ENCODE data around the gene METTL26. TPM values are rescaled to one million over a fixed set of nuclear protein-coding genes. Genes with fewer than 3 reads are reported as not detected.

Gene METTL26
- total RNA-seq, 1 donor from 2014 or later: 75.3 TPM

DNA sequence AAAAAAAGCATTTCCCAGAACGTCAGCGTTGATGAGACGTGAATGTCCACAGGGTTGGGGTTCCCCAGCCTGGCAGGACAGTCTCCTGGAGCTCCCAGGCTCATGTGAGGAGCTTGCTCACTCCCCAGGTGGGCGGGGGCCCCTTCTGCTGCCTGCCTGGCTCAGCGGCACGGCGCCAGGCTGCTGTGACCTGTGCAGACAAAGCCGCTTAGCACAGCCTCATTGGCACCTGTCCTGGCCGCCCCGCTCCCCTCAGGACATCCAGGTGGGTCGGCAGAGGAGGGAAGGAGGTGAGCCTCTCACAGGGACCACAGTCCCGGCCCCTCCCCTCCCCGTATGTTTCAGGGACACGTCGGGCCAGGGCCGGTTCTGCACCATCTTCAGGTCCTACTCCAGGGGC, 18.2 kb downstream of the METTL26 start:
- Mint-ChIP-seq H3K36me3 (ENCODE audit: low read depth) (peaks cover 13% of the 10 kb centered on the region), H3K4me1 (peaks cover 8% of the 10 kb centered on the region), H3K9me3 (peaks cover 2% of the 10 kb centered on the region), H3K4me3 (no peak overlapping the region), H3K27ac (ENCODE audit: unreplicated experiment) (no peak overlapping the region), H3K27me3 (ENCODE audit: low read depth) (no peaks in the 10 kb centered on the region)
- TF ChIP-seq, protein P1, sequence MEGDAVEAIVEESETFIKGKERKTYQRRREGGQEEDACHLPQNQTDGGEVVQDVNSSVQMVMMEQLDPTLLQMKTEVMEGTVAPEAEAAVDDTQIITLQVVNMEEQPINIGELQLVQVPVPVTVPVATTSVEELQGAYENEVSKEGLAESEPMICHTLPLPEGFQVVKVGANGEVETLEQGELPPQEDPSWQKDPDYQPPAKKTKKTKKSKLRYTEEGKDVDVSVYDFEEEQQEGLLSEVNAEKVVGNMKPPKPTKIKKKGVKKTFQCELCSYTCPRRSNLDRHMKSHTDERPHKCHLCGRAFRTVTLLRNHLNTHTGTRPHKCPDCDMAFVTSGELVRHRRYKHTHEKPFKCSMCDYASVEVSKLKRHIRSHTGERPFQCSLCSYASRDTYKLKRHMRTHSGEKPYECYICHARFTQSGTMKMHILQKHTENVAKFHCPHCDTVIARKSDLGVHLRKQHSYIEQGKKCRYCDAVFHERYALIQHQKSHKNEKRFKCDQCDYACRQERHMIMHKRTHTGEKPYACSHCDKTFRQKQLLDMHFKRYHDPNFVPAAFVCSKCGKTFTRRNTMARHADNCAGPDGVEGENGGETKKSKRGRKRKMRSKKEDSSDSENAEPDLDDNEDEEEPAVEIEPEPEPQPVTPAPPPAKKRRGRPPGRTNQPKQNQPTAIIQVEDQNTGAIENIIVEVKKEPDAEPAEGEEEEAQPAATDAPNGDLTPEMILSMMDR (conservative IDR thresholded peaks at IDR 0.05): no peak
- no peak for DNase-seq (ENCODE audit: low read depth, low spot score)

DNA sequence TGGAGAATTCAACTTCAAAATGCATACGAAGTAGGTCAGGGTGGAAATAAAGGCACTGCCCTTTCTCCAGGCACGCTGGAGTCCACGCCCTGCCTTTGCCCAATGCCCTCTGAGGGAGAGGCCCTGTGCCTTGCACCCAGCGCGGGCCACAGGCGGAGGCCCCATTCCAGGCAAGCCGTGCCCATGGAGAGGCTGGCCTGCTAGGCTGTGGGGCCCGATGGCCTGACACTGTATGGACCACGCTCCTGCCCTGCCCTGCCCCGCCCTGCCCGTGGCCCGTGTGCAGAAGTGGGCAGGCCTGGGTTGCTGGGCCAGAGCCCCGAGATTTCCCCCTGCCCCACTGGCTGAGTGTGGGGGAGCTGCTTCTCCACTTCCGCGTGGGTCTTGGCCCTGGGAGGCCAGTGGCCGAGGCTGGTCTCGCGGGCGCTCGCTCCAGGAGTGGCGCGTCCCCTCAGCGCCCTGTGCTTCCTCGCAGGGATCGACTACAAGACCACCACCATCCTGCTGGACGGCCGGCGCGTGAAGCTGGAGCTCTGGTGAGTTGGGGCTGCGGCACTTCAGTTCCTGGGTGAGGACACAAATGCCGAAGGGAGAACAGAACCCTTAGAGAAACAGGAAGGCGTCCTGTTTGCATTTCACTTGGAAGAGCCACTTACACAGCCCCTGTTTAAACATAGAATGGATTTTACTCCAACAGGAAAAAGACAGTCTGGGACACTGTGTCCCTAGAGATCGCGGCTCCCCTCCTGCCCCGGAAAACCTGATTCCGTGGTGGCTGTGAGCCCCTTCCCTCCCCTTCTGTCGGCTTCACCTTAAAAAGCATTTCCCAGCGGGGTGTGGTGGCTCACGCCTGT, 19.1 kb downstream of the METTL26 start:
- H3K9me3 Mint-ChIP-seq: peaks cover 2% of the 10 kb centered on the region
- no peaks in the 10 kb centered on the region for H3K27me3 Mint-ChIP-seq (ENCODE audit: low read depth)
- no peak overlapping the region for H3K4me3 Mint-ChIP-seq
- no peak for DNase-seq (ENCODE audit: low read depth, low spot score)
- peaks cover 13% of the 10 kb centered on the region for H3K36me3 Mint-ChIP-seq (ENCODE audit: low read depth)
- H3K4me1 Mint-ChIP-seq: peaks cover 6% of the 10 kb centered on the region
- no peak overlapping the region for H3K27ac Mint-ChIP-seq (ENCODE audit: unreplicated experiment)
- TF ChIP-seq, protein P1 (conservative IDR thresholded peaks at IDR 0.05): no peak

DNA sequence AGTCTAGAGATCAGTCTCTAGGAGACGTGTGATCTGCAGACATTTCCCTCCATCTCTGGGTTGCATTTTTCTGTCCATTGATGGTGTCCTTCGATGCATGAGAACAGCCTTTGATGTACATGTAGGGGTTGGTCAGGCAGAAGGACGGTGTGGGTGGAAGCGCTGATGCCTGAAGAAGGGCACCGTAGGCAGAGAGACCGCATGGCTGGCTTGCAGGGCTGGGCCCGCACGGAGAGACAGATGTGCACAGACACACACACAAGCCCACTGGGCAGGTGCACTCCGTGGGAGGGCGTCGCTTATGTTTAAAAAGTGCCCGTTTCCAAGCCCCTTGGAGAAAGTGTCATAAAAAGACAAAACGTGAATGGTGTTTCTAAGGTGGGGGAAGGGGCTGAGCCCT, 21.0 kb downstream of the METTL26 start:
- TF ChIP-seq, protein P1 (conservative IDR thresholded peaks at IDR 0.05): no peak
- peaks cover 18% of the 10 kb centered on the region for H3K36me3 Mint-ChIP-seq (ENCODE audit: low read depth)
- peaks cover 4% of the 10 kb centered on the region for H3K4me1 Mint-ChIP-seq
- DNase-seq (ENCODE audit: low read depth, low spot score): no peak
- peak overlapping the region; percentile 27 for H3K27ac Mint-ChIP-seq (ENCODE audit: unreplicated experiment)
- no peaks in the 10 kb centered on the region for H3K27me3 Mint-ChIP-seq (ENCODE audit: low read depth)
- H3K4me3 Mint-ChIP-seq: no peak overlapping the region
- H3K9me3 Mint-ChIP-seq: peaks cover 2% of the 10 kb centered on the region

DNA sequence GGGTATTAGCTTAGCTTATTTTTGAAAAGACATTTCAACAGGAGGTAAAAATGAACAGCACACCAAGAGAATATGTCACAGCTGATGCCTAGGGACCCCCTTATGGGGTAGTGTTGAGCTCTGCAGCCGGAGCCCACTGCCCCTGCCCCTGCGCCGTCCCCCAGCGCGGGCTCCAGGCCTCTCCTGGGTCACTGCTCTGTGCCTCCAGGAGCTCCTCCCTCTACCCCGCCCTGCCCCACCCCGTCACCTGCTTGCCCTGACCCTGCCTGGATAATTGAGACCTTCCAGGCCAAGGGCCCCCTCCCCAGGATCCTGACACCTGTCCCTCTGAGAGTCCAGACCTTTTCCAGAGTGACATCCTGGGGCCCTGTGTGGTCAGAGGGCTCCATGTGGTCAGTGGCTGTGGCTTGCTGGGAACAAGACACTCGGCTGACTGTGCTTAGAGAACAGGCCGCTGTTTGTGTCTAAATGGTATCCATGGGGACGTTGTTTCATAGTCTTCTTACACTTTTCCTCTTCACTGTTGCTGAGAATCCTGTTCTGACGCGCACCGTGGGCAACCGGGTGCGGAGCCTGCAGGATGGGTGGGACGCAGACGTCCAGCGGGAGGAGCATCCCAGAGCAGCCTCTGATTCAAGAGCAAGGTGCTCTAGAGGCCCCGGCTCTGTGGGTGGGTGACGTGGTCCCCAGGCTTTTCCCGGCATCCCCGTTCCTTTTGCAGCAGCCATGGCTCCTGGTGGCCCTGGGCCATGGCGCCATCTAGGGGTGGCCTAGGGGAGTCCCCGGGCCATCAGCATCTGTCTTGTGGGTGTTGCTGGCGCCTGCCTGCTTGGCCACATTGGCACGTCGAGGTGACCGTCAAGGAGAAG, 25.4 kb downstream of the METTL26 start:
- no peak for DNase-seq (ENCODE audit: low read depth, low spot score)
- peak overlapping the region; percentile 88 for H3K27ac Mint-ChIP-seq (ENCODE audit: unreplicated experiment)
- H3K4me3 Mint-ChIP-seq: no peak overlapping the region
- H3K36me3 Mint-ChIP-seq (ENCODE audit: low read depth): peaks cover 21% of the 10 kb centered on the region
- no peaks in the 10 kb centered on the region for H3K27me3 Mint-ChIP-seq (ENCODE audit: low read depth)
- TF ChIP-seq, protein P1 (conservative IDR thresholded peaks at IDR 0.05): peak; percentile 64
- H3K4me1 Mint-ChIP-seq: peaks cover 8% of the 10 kb centered on the region
- peaks cover 2% of the 10 kb centered on the region for H3K9me3 Mint-ChIP-seq

DNA sequence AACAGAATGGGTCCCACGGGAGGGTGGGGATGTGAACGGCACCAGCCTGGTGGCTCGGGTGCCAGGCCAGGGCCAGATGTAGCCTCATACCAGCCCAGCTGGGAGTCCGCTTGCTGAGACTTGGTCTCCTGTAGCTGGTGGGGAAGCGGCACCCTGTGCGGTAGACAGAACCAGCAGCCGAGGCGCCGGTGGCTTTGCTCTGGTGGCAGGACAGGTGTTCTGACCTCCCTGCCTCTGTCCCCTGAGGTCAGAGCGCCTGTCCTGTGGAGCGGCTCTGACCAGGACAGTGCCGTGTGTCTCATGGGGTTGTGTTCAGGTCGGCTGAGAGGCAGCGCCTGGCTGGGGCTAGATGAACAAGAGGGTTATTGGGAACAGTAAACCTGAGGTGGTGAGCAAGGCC, 26.1 kb downstream of the METTL26 start:
- DNase-seq (ENCODE audit: low read depth, low spot score): no peak
- H3K4me3 Mint-ChIP-seq: no peak overlapping the region
- H3K27ac Mint-ChIP-seq (ENCODE audit: unreplicated experiment): no peak overlapping the region
- TF ChIP-seq, protein P1 (conservative IDR thresholded peaks at IDR 0.05): no peak
- no peaks in the 10 kb centered on the region for H3K27me3 Mint-ChIP-seq (ENCODE audit: low read depth)
- H3K4me1 Mint-ChIP-seq: peaks cover 8% of the 10 kb centered on the region
- H3K9me3 Mint-ChIP-seq: peaks cover 2% of the 10 kb centered on the region
- H3K36me3 Mint-ChIP-seq (ENCODE audit: low read depth): peaks cover 27% of the 10 kb centered on the region
